Measurements from ENCODE around the gene KRT31.
"Not testable (repeated sequence)": the region's sequence is repeated elsewhere in the genome, so short reads cannot be mapped to it uniquely, and the experiment has no call there.

KRT31 gene

DNA sequence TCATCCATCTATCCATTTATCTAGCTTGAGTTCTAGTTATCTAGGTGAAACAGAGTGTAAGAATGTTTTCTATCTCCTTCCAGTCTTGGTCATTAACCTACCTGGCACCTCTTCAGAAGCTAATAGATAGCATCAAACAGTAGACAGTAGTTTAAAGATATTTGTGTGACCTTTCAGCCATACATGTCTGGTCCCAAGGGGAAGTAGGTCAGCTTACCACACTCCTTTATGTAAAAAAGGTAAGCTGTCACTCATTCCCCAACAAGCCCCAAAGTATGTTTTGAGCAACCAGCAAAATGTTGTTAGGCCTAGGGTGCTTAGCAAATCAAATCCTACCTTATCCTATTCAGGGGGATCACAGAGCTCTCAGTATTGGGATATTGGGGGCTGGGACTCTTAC lies 31.3 kb downstream of the KRT31 start:
- H3K4me3 Mint-ChIP-seq, result no peak overlapping the region
- H3K9me3 Mint-ChIP-seq, result no peaks in the 10 kb centered on the region
- H3K4me1 Mint-ChIP-seq (ENCODE audit: low read depth in 2 of 2), result no peaks in the 10 kb centered on the region
- no peaks in the 10 kb centered on the region for H3K27me3 Mint-ChIP-seq
- no peak for ATAC-seq (replicated peaks)
- no peak overlapping the region for H3K27ac Mint-ChIP-seq
- H3K36me3 Mint-ChIP-seq (ENCODE audit: insufficient read depth), result no peaks in the 10 kb centered on the region
- DNase-seq, result no peak

GRCh38 chr17:41363881-41364280 lies 33.5 kb downstream of the KRT31 start:
- DNase-seq (no peak), ATAC-seq (replicated peaks) (no peak)
- Mint-ChIP-seq H3K9me3 (no peaks in the 10 kb centered on the region), H3K27me3 (no peaks in the 10 kb centered on the region), H3K36me3 (ENCODE audit: insufficient read depth) (no peaks in the 10 kb centered on the region), H3K27ac (peak overlapping the region in 1 of 2 donors; percentile 15), H3K4me1 (ENCODE audit: low read depth in 2 of 2) (no peaks in the 10 kb centered on the region), H3K4me3 (no peak overlapping the region)

DNA sequence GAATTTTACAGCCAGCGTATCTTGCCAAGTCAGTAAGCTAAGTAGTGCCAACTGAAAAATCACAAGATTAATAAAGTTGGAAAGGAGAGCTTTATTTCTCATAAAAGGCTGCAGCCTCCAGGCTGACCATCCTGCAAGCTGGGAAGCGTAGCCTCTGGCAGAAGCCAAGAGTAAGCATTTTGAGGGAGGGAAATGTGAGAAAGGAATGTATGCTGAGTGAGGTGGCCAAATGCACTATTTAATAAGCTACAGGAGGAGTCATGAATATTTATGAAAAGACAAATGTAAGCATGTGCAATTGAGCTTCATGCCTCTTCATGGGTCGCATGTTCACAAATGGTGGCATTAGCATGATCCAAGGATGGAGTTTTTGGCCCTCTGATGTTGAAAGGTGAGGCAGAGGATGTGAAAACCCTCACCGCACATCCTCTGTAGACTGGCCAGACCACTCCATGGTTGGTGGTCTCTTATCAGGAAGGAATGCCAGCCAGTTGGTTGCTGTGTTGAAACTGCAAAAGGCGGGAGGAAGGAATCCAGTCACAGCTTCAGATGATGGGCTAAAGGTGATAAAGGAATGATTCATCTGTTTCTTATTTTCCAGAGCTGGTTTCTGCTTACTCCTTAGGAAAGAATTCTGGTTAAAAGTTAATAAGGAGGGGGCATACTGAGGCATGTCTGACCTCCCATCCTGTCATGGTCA lies 37.0 kb downstream of the KRT31 start:
- DNase-seq (no peak), ATAC-seq (replicated peaks) (no peak)
- Mint-ChIP-seq H3K9me3 (no peaks in the 10 kb centered on the region), H3K4me3 (no peak overlapping the region), H3K27me3 (no peaks in the 10 kb centered on the region), H3K36me3 (ENCODE audit: insufficient read depth) (no peaks in the 10 kb centered on the region), H3K27ac (no peak overlapping the region), H3K4me1 (ENCODE audit: low read depth in 2 of 2) (no peaks in the 10 kb centered on the region)

DNA sequence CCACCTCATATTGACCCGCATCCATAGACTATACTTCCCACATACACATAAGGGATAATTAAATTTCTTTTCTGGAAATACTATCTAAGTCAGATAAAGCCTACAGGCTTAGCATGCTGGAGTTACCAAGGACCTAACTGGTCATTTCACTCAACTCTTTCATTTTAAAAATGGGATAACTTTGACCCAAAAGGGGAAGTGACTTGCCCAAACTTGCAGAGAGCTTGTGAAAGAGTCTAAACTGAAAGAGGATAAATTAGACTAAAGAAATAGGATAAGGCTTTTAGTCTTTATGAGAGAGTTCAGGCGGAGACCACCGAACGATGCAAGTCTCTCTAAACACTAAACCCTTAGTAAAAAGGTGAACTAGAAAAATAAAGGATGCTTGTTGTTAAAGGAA lies 42.9 kb downstream of the KRT31 start:
- Mint-ChIP-seq H3K4me3 (no peak overlapping the region), H3K9me3 (no peaks in the 10 kb centered on the region), H3K36me3 (ENCODE audit: insufficient read depth) (no peaks in the 10 kb centered on the region), H3K27me3 (peaks cover 11 to 16% of the 10 kb centered on the region in 2 donors), H3K4me1 (ENCODE audit: low read depth in 2 of 2) (peaks cover 5 to 10% of the 10 kb centered on the region in 2 donors), H3K27ac (no peak overlapping the region)
- DNase-seq (no peak), ATAC-seq (replicated peaks) (no peak)

- peaks cover 11 to 16% of the 10 kb centered on the region in 2 donors for H3K27me3 Mint-ChIP-seq
- H3K27ac Mint-ChIP-seq, result no peak overlapping the region
- no peak overlapping the region for H3K4me3 Mint-ChIP-seq
- ATAC-seq (replicated peaks) (no peak), DNase-seq (no peak)
- H3K4me1 Mint-ChIP-seq (ENCODE audit: low read depth in 2 of 2), result peaks cover 7 to 10% of the 10 kb centered on the region in 2 donors
- no peaks in the 10 kb centered on the region for H3K9me3 Mint-ChIP-seq
- no peaks in the 10 kb centered on the region for H3K36me3 Mint-ChIP-seq (ENCODE audit: insufficient read depth)
Observed at GRCh38 chr17:41352597-41353366, 44.6 kb downstream of the KRT31 start.

GRCh38 chr17:41351177-41351576 lies 46.2 kb downstream of the KRT31 start:
- no peaks in the 10 kb centered on the region for H3K36me3 Mint-ChIP-seq (ENCODE audit: insufficient read depth)
- H3K4me3 Mint-ChIP-seq, result no peak overlapping the region
- ATAC-seq (replicated peaks) (no peak), DNase-seq (no peak)
- peaks cover 7 to 10% of the 10 kb centered on the region in 2 donors for H3K4me1 Mint-ChIP-seq (ENCODE audit: low read depth in 2 of 2)
- H3K27me3 Mint-ChIP-seq, result peaks cover 11 to 16% of the 10 kb centered on the region in 2 donors
- H3K9me3 Mint-ChIP-seq, result no peaks in the 10 kb centered on the region
- no peak overlapping the region for H3K27ac Mint-ChIP-seq

DNA sequence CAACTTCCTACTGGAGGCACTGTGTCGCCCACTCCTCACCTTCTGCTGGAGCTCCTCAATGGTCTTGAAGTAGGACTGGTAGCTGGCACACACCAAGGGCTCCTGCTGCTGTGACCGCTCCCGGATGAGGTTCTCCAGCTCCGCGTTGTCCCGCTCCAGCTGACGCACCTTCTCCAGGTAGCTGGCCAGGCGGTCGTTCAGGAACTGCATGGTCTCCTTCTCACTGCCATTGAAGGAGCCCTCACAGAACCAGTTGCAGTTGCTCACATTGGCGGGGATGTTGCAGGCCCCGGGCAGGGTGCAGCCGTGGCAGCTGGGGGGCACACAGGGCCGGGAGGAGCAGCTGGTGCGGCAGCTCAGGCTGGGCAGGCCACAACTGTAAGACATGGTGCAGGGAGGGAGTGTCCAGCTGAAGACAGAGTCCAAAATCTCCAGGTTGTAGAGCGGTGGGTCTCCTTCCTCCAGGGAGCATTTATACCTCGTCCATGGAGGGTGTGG lies 47.0 kb downstream of the KRT31 start, which contains the start of gene KRT33A:
Gene KRT33A (minus strand): TSS at position 448 of the 498 bp plus-strand sequence. CDS start 61 bp downstream, at position 387.
- H3K9me3 Mint-ChIP-seq; H3K4me1 Mint-ChIP-seq (ENCODE audit: low read depth in 2 of 2); DNase-seq; H3K36me3 Mint-ChIP-seq (ENCODE audit: insufficient read depth); ATAC-seq (replicated peaks); H3K4me3 Mint-ChIP-seq; H3K27ac Mint-ChIP-seq: not testable (repeated sequence)
- H3K27me3 Mint-ChIP-seq, result peaks cover 11 to 16% of the 10 kb centered on the region in 2 donors

DNA sequence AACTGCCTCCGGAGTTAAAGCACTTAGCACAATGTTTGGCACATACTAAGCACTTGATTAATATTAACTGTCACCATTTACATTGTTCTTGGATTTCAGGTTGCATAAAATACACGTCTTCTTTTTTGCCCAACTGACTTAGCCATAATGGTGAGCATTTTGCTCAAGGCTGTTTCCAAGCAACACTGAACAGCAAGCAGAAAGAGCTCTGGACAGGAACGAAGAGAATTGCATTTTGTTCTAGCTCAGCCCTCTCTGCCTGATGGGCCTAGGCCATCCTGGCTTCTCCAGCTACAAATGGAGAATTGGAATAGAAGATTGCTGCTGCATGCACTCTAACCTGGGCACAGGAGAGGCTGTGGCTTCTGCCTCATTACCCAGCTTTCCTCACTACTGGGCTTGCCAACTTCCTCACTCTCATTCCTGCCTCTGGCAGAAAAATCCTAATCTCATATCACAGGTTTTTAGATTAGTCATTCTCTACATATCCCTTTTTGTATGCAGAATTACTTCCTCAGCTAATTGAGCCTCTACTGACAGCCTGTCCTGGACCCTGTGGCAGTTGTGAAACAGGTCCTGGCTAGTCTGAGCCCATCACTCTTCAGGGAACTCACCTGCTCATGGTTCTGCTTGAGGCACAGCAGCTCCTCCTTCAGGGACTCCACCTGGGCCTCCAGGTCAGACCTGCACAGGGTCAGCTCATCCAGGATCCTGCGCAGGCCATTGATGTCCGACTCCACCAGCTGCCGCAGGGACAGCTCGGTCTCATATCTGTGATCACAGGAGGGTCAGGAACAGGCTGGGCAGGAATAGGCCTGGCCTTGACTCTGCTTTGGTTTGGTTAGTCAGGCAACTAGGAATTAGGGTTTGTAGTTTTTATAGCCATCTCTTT lies 49.3 kb downstream of the KRT31 start:
- H3K4me1 Mint-ChIP-seq (ENCODE audit: low read depth in 2 of 2), result peaks cover 10 to 13% of the 10 kb centered on the region in 2 donors
- no peak overlapping the region for H3K27ac Mint-ChIP-seq
- H3K9me3 Mint-ChIP-seq, result peaks cover 2 to 4% of the 10 kb centered on the region in 2 donors
- H3K36me3 Mint-ChIP-seq (ENCODE audit: insufficient read depth), result peaks cover 1% of the 10 kb centered on the region
- no peak for DNase-seq
- H3K27me3 Mint-ChIP-seq, result peaks cover 11 to 16% of the 10 kb centered on the region in 2 donors
- no peak for ATAC-seq (replicated peaks)
- H3K4me3 Mint-ChIP-seq, result no peak overlapping the region

GRCh38 chr17:41346421-41346820 lies 51.0 kb downstream of the KRT31 start:
- Mint-ChIP-seq H3K27ac (peak overlapping the region in 1 of 2 donors; percentile 23), H3K4me1 (ENCODE audit: low read depth in 2 of 2) (peaks cover 20% of the 10 kb centered on the region in 2 donors)
- not testable (repeated sequence) for ATAC-seq (replicated peaks); H3K9me3 Mint-ChIP-seq; H3K36me3 Mint-ChIP-seq (ENCODE audit: insufficient read depth); DNase-seq; H3K27me3 Mint-ChIP-seq; H3K4me3 Mint-ChIP-seq

- H3K9me3 Mint-ChIP-seq, result peaks cover 3 to 10% of the 10 kb centered on the region in 2 donors
- no peak overlapping the region for H3K4me3 Mint-ChIP-seq
- peaks cover 22 to 23% of the 10 kb centered on the region in 2 donors for H3K4me1 Mint-ChIP-seq (ENCODE audit: low read depth in 2 of 2)
- no peaks in the 10 kb centered on the region for H3K27me3 Mint-ChIP-seq
- DNase-seq, result no peak
- ATAC-seq (replicated peaks), result no peak
- H3K27ac Mint-ChIP-seq, result peak overlapping the region in 1 of 2 donors; percentile 23
- H3K36me3 Mint-ChIP-seq (ENCODE audit: insufficient read depth), result peaks cover 5% of the 10 kb centered on the region
Observed at GRCh38 chr17:41345992-41346391, 51.4 kb downstream of the KRT31 start.

Data from effector memory CD8-positive, alpha-beta T cell (primary cell).